SU-DHL-6 (cell line): ENCODE data around the gene KIAA0586.

Source experiments
- EZH2phosphoT487 ChIP-seq: fragments of 200-600 bp; sonication (generic), shearing (Covaris generic); conservative IDR thresholded peaks from 2 replicates; pipeline ENCODE4 v1.6.1; 2018; ENCODE audit warnings: mild to moderate bottlenecking, antibody characterized with exemption, low read length, moderate library complexity, mixed read lengths
- TF ChIP-seq, protein P1 (sequence below): fragments of 200-600 bp; sonication (generic); IDR thresholded peaks from one replicate; pipeline ENCODE4 v1.5.1; 2017; ENCODE audit warnings: antibody characterized with exemption, mild to moderate bottlenecking, low read length, moderate library complexity; ENCODE audit not compliant: insufficient read depth, poor library complexity, severe bottlenecking

DNA sequence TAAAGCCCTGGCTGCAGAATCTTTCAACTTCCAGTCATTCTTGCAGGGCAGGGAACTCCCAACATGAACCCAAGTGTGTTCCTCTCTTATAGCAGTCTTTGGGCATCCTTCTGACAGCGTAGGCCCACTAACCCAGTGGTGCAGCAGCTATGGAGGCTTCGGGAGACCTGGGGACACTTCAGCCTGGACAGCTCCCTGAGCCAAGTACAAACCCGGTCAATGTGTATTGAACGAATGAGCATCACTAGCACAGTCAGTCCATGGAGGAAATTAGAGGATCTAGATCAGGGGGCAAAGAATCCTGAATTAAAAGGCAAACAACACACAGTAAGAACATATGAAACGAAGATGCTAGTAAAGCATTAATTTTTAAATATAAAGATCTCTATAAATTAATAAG lies 41.8 kb downstream of the KIAA0586 start:
- TF ChIP-seq, protein P1, sequence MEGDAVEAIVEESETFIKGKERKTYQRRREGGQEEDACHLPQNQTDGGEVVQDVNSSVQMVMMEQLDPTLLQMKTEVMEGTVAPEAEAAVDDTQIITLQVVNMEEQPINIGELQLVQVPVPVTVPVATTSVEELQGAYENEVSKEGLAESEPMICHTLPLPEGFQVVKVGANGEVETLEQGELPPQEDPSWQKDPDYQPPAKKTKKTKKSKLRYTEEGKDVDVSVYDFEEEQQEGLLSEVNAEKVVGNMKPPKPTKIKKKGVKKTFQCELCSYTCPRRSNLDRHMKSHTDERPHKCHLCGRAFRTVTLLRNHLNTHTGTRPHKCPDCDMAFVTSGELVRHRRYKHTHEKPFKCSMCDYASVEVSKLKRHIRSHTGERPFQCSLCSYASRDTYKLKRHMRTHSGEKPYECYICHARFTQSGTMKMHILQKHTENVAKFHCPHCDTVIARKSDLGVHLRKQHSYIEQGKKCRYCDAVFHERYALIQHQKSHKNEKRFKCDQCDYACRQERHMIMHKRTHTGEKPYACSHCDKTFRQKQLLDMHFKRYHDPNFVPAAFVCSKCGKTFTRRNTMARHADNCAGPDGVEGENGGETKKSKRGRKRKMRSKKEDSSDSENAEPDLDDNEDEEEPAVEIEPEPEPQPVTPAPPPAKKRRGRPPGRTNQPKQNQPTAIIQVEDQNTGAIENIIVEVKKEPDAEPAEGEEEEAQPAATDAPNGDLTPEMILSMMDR, result no peak
- no peak for TF ChIP-seq EZH2phosphoT487
